Astrocyte of the spinal cord (primary cell): ENCODE results near the gene PRKG1.

Experiments
- DNase-seq: peaks from one replicate; pipeline ENCODE4 v3.0.0; 2011; ENCODE audit warnings: low read depth, low spot score
- H3K4me3 ChIP-seq: 2 replicates; pipeline ENCODE4 v1.5.1; 2011; ENCODE audit warnings: low read depth, mild to moderate bottlenecking, low read length, moderate library complexity
- in situ Hi-C: cut with HindIII; loops from 2 replicates; pipeline ENCODE4 v1.10.0; 2017; ENCODE audit warnings: low sequenced_read_pairs
- TF ChIP-seq, protein P1 (sequence below): IDR thresholded peaks from 2 replicates; pipeline ENCODE4 v1.5.1; 2012; ENCODE audit warnings: low read depth, mild to moderate bottlenecking, low read length, inconsistent platforms

Gene PRKG1

DNA sequence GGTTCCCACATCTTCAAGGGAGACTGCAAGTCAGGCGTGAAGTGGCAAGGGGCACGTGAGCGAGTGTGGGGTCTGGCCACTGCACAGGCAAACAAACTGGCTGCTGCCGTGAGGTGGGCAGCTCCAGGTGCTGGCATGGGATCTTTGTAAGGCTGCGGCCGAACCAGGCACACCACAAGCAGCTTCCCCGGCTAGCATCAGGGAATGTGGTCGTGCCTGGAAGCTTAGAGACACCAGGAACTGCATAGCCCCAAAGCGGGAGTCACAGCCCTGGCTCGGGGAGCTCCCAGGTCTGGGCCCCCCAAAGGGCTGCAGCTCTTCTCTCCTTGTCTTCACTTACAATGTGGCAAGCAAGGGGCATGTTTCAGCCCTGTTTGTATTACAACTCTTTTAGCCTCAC is 988.9 kb downstream of the PRKG1 start:
- in situ Hi-C loops, result no loop called here
- H3K4me3 ChIP-seq, result no peak overlapping the region
- DNase-seq, result no peak
- TF ChIP-seq, protein P1, sequence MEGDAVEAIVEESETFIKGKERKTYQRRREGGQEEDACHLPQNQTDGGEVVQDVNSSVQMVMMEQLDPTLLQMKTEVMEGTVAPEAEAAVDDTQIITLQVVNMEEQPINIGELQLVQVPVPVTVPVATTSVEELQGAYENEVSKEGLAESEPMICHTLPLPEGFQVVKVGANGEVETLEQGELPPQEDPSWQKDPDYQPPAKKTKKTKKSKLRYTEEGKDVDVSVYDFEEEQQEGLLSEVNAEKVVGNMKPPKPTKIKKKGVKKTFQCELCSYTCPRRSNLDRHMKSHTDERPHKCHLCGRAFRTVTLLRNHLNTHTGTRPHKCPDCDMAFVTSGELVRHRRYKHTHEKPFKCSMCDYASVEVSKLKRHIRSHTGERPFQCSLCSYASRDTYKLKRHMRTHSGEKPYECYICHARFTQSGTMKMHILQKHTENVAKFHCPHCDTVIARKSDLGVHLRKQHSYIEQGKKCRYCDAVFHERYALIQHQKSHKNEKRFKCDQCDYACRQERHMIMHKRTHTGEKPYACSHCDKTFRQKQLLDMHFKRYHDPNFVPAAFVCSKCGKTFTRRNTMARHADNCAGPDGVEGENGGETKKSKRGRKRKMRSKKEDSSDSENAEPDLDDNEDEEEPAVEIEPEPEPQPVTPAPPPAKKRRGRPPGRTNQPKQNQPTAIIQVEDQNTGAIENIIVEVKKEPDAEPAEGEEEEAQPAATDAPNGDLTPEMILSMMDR, result no peak

DNA sequence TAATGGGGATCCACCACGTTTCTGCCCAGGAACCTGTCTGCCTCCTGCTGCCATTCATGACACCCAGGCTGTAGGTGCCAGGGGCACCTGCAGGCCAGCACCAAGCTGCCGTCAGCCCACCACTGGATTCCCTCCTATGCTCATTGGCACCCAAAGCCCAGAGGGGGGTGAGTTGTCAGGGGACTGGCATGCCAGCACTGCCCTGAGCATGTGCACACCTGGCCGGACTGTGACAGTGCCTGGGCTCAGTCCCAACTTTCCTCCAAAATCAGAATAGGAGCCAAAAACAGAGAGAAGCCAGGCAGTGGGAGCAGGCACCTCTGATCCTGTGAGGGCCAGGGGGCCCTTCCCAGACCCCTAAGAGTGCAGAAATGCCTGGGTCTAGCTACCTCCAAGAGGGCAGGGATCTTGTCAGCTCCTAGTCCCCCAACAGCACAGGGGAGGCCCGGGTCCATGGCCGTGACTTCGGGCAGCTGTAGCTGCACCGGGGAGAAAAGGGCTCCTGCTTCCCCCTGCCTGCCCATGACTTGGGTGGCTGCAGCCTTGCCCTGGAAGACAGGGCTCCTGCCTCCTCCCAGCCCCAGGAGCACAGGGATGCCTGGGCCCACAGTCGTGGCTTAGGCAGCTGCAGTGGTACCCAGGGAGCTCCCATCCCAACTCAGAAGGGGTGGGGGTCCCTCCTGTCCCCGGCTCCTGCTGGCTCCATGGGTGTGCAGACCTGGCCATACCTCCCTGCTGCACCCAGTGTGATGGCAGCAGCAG is 990.0 kb downstream of the PRKG1 start:
- DNase-seq, result no peak
- in situ Hi-C loops, result no loop called here
- TF ChIP-seq, protein P1, result no peak
- no peak overlapping the region for H3K4me3 ChIP-seq

DNA sequence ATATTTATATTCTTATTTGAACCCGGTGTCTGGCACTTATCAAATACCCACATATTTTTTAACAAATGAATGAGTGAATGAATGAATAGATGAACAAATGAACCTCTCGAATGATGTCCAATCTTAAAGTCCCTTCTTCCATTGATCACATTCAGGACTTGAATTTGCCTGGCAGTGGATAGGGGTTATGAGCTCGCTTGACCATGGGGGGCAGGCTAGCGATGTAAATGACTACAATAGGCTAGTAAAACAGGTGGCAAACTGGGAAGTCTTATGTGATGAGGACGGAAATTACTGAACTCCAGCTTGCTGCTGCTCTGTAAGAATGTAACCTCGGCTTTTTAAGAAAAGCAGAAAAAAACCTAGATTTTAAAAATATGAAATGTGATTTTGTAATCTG is 992.1 kb downstream of the PRKG1 start:
- no peak overlapping the region for H3K4me3 ChIP-seq
- in situ Hi-C loops, result no loop called here
- no peak for DNase-seq
- TF ChIP-seq, protein P1, result no peak

DNA sequence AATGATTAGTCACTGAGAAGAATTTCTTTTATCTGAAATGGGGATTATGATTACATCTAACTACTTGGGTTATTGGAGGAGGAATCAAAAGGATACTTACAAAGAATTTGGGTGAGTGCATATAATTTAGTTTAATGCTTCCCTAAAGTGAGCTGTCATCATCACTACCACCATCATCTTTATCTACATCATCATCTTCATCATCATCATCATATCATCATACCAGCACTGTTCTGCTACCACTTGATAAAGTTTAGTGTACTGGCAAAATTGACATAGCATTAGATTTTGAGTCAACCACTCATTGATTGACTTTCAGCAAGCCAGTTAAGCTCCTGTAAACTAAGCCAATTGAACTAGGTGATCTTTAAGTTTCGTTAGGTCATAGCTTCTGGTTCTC is 994.2 kb downstream of the PRKG1 start:
- TF ChIP-seq, protein P1, result no peak
- in situ Hi-C loops, result no loop called here
- H3K4me3 ChIP-seq, result no peak overlapping the region
- DNase-seq, result no peak

DNA sequence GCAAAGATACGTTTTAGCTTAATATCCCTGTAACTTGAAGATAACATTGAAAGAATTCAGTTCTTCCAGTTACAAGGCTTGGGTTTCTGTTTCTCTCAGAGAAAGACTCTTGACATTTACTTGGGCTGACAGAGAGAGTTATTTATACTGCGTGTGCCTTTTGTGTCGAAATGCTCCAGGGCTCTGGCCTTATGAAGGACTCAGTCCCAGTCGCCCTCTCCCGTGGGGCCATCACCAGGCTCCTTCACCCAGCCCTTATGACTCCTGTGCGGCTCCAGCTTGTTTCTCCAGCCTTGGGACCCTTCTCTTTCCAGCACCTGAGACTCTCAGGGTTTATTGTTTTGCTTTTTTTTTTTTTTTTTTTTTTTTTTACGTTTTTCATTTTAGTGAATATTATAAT is 997.5 kb downstream of the PRKG1 start:
- in situ Hi-C loops, result no loop called here
- no peak overlapping the region for H3K4me3 ChIP-seq
- TF ChIP-seq, protein P1, result no peak
- DNase-seq, result no peak

DNA sequence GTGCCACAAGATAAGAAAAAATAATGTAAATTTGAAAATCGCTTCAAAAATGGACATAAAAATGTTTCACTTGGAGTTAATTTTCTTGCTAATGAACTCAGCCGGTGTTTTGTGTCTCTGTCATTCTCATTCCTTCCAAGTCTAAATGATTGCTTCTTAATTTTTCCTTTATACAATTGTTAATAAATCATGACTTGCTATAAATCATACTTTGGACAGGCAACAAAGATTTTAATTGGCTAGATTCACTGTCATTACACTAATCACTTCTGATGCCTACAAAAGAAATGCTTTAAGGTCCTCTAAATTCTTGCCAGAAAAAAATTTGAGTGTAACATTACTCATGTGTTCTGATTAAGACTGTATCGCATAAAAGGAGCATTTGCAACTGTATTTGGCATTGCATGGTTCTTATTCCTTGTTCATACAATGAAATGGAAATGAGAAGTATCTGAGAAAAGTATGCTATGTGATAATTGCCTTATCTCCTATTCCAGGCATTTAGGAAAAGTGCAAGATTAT is 1000.3 kb downstream of the PRKG1 start:
- in situ Hi-C loops, result no loop called here
- no peak overlapping the region for H3K4me3 ChIP-seq
- no peak for DNase-seq
- TF ChIP-seq, protein P1, result no peak

DNA sequence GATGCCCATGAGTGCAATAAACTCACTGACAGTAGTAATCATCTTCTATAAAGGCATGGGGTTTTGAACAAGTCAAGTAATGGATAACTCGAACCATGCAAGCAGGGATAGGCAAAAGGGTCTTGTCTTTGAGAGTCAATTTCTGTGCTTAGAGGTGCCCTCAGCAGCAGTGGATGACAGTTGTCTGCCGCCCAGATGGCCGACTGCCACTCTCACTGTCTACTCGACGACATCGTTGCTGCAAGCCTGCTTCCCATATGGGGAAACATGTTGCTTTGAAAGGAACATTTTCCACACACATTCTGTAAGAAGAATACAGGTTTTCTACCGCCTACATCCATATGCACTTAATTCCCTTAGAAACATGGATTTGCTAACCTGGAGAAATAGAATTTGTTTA is 1003.5 kb downstream of the PRKG1 start:
- in situ Hi-C loops, result no loop called here
- TF ChIP-seq, protein P1, result no peak

More for the DNA sequence above, 1003.5 kb downstream of the PRKG1 start:
- no peak overlapping the region for H3K4me3 ChIP-seq
- no peak for DNase-seq
